22Rv1 (cell line): ENCODE measurements around the gene DNAJC5G.

Source experiments
- ZFX ChIP-seq: fragments of 450-650 bp; IDR thresholded peaks from 2 replicates; pipeline ENCODE4 v1.6.1; 2017; ENCODE audit warnings: antibody characterized with exemption, borderline replicate concordance
- TF ChIP-seq, protein P1 (sequence below): fragments of 450-650 bp; IDR thresholded peaks from 2 replicates; pipeline ENCODE4 v1.5.1; 2017; ENCODE audit warnings: mild to moderate bottlenecking

GRCh38 chr2:27237341-27237945, 37.8 kb upstream of the DNAJC5G start:
- TF ChIP-seq, protein P1, sequence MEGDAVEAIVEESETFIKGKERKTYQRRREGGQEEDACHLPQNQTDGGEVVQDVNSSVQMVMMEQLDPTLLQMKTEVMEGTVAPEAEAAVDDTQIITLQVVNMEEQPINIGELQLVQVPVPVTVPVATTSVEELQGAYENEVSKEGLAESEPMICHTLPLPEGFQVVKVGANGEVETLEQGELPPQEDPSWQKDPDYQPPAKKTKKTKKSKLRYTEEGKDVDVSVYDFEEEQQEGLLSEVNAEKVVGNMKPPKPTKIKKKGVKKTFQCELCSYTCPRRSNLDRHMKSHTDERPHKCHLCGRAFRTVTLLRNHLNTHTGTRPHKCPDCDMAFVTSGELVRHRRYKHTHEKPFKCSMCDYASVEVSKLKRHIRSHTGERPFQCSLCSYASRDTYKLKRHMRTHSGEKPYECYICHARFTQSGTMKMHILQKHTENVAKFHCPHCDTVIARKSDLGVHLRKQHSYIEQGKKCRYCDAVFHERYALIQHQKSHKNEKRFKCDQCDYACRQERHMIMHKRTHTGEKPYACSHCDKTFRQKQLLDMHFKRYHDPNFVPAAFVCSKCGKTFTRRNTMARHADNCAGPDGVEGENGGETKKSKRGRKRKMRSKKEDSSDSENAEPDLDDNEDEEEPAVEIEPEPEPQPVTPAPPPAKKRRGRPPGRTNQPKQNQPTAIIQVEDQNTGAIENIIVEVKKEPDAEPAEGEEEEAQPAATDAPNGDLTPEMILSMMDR, result no peak
- TF ChIP-seq ZFX, result no peak
